Chondrocyte (in vitro differentiated cells): ENCODE results near the gene SYNGR3. TPM values are rescaled to one million over a fixed set of nuclear protein-coding genes. Genes with fewer than 3 reads are reported as not detected.

Source experiments
- DNase-seq: peaks from one replicate; pipeline ENCODE4 v3.0.0; 2021; ENCODE audit warnings: mixed read lengths, low spot score
- H3K27ac Mint-ChIP-seq: one replicate; pipeline ENCODE4 v1.8.0; 2021; ENCODE audit warnings: mild to moderate bottlenecking, moderate library complexity, mixed read lengths; ENCODE audit not compliant: unreplicated experiment
- H3K27me3 Mint-ChIP-seq: 2 replicates; pipeline ENCODE4 v1.8.0; 2021; ENCODE audit warnings: low read depth, mixed read lengths
- H3K36me3 Mint-ChIP-seq: 2 replicates; pipeline ENCODE4 v1.8.0; 2021; ENCODE audit warnings: low read depth, mixed read lengths
- H3K4me1 Mint-ChIP-seq: 2 replicates; pipeline ENCODE4 v1.8.0; 2021; ENCODE audit warnings: low read depth, mild to moderate bottlenecking, mixed read lengths
- H3K4me3 Mint-ChIP-seq: one replicate; pipeline ENCODE4 v1.8.0; 2021; ENCODE audit warnings: mild to moderate bottlenecking, moderate library complexity, mixed read lengths; ENCODE audit not compliant: unreplicated experiment
- H3K9me3 Mint-ChIP-seq: 2 replicates; pipeline ENCODE4 v1.8.0; 2021; ENCODE audit warnings: low read depth, mixed read lengths
- long read RNA-seq: library from polyadenylated mRNA; stranded (forward); transcript quantifications from one replicate; pipeline ENCODE4 v2.0.0, GENCODE V29; 2021
- total RNA-seq: library from RNA; stranded (reverse); gene quantifications from 3 replicates; pipeline ENCODE4 v1.2.1, GENCODE V29; 2021
- TF ChIP-seq, protein P1 (sequence below): fragments of 200-600 bp; sonication (generic); IDR thresholded peaks from 2 replicates; pipeline ENCODE4 v1.5.0; 2021; ENCODE audit warnings: antibody characterized with exemption, mild to moderate bottlenecking, moderate library complexity

The SYNGR3 gene, protein sequence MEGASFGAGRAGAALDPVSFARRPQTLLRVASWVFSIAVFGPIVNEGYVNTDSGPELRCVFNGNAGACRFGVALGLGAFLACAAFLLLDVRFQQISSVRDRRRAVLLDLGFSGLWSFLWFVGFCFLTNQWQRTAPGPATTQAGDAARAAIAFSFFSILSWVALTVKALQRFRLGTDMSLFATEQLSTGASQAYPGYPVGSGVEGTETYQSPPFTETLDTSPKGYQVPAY
- 0.39 to 0.74 TPM (median 0.67 TPM) in 3 replicates for total RNA-seq
- long read RNA-seq, partial matches to known transcripts: 0 of 3 reads
- long read RNA-seq, other reads (novel, unspliced or antisense): 1 of 3 reads

DNA sequence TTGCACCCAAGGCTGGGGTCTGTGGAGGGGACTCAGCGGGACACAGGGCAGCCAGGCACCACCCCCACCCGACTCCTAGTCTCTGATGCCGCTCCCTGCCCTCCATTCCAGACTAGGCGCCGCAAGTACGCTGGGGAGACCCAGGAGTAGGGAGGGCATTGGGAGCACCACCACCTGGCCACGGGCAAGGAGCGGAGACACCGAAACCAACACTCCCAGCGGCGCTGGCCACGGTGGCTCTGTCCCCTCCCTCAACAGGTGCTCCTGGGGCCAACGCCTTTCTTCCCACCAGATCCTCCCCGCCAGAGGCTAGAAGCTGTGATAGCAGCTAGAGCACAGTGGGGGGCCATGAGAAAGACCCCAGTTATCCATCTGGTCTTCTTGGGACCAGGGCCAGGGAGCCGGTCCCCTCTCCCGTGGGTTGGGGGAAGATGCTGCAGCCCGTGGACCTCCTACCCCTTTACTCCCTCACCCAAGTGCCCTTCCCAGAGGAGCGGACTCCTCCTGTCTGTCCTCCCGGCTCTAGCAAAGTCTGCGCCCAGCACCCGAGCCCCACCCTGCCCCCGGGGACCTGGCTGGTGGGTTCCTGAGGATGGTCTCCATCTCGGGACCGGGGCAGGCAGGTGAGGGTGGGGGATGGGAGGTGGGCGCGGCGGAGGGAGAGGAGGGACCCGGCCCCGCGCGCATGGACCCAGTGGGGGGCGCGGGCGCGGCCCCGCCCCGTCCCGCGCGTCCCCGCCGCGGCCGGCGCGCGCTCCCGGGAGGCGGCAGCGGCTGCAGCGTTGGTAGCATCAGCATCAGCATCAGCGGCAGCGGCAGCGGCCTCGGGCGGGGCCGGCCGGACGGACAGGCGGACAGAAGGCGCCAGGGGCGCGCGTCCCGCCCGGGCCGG lies at the start of gene SYNGR3:
SYNGR3 (plus strand) TSS at position 762 of the 892 bp plus-strand sequence. CDS start 133 bp downstream, outside the sequence.
- H3K27me3 Mint-ChIP-seq: peaks cover 14% of the 10 kb centered on the region
- peaks cover 2% of the 10 kb centered on the region for H3K36me3 Mint-ChIP-seq
- DNase-seq: no peak
- TF ChIP-seq, protein P1, sequence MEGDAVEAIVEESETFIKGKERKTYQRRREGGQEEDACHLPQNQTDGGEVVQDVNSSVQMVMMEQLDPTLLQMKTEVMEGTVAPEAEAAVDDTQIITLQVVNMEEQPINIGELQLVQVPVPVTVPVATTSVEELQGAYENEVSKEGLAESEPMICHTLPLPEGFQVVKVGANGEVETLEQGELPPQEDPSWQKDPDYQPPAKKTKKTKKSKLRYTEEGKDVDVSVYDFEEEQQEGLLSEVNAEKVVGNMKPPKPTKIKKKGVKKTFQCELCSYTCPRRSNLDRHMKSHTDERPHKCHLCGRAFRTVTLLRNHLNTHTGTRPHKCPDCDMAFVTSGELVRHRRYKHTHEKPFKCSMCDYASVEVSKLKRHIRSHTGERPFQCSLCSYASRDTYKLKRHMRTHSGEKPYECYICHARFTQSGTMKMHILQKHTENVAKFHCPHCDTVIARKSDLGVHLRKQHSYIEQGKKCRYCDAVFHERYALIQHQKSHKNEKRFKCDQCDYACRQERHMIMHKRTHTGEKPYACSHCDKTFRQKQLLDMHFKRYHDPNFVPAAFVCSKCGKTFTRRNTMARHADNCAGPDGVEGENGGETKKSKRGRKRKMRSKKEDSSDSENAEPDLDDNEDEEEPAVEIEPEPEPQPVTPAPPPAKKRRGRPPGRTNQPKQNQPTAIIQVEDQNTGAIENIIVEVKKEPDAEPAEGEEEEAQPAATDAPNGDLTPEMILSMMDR: no peak
- H3K9me3 Mint-ChIP-seq: no peaks in the 10 kb centered on the region
- H3K4me1 Mint-ChIP-seq: peaks cover 14% of the 10 kb centered on the region
- H3K27ac Mint-ChIP-seq: no peak within 1 kb of the TSS
- H3K4me3 Mint-ChIP-seq: peak within 1 kb of the TSS; percentile 16

DNA sequence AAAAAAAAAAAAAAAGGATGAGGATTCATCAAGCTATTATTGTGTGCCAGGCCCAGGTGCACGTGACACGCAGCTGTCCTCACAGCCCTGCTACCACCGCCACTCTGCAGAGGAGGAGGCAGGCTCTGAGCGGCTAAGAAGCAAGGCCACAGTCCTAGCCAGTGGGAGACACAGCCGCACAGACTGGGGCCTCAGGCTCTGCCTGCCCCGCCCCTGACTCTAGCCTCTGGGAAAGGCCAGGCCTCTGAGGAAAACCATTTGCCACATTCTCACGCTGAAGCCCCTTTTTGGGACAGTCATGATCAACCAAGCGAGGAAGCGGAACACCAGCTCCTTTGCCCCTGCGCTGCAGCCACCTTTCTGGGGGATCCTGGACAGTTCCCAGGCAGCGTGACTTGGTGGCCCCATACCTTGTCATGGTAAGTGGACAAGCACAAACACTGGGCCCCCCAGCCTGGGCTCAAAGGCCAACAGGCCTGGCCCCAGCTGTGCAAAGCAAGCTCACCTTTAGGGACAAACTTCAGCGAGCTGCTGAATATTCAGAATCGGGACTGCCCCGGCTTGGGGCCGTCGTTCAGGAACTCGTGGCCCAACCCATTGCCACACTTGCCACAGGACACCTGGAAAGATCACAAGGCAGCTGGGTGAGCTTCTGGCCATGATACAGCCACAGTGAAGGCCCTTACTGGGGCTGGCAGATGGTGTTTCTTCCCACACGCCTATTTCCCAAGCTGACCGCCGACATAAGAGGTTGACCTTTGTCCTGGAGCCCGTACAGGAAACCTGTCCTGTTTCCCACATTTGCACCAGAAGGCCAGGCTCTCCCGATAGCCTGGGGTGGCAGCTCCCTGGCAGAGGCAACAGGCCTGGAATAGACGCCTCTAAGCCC lies 49.3 kb upstream of the SYNGR3 start:
- no peak for DNase-seq
- Mint-ChIP-seq H3K4me3 (no peak overlapping the region), H3K36me3 (peaks cover 10% of the 10 kb centered on the region), H3K4me1 (peaks cover 20% of the 10 kb centered on the region), H3K9me3 (no peaks in the 10 kb centered on the region), H3K27me3 (no peaks in the 10 kb centered on the region), H3K27ac (no peak overlapping the region)
- TF ChIP-seq, protein P1: no peak

DNA sequence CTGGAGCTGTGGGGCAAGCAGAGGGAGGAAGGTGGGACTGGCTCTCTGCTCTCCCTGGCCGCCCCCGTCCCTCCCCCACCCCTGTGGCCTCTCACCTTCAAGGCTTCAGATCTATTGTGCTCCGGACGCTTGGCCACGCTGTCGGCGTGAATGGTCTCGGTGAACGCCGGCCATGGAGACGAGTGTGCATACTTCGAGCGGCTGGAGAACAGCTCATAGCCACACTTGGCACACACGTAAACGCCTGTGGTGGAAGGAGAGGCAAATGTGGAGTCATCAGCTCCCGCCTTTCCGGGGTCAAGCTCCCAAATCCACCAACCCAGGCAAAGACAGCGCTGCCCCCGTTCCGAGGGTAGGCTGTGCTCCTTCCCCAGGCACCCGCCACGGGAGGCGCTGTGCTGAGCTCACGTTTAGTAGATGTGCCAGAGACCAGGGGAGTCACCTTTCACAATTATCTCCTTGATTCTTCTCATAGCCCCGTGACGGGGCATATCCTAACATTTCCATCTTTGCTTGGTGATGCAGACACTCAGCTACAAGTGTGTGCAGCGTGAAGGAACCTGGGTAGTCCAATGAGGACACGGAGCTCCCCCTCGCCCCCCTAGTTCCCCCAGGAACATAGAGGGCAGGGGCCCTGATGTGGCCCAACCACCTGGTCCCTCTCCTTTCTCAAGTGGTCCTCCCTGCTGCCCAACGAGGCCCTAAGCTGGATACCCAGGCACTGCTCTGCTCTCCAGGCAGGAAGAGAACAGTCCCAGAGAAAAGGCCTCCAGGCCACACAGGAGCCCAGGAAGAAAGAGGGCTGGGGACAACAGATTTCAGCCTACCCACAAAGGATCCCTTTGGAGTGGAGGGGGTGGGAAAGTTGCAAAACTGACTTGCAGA lies 48.4 kb upstream of the SYNGR3 start:
- Mint-ChIP-seq H3K4me3 (peak overlapping the region; percentile 85), H3K36me3 (peaks cover 10% of the 10 kb centered on the region), H3K9me3 (no peaks in the 10 kb centered on the region), H3K4me1 (peaks cover 20% of the 10 kb centered on the region), H3K27ac (peak overlapping the region; percentile 27), H3K27me3 (no peaks in the 10 kb centered on the region)
- TF ChIP-seq, protein P1: no peak
- DNase-seq: no peak

DNA sequence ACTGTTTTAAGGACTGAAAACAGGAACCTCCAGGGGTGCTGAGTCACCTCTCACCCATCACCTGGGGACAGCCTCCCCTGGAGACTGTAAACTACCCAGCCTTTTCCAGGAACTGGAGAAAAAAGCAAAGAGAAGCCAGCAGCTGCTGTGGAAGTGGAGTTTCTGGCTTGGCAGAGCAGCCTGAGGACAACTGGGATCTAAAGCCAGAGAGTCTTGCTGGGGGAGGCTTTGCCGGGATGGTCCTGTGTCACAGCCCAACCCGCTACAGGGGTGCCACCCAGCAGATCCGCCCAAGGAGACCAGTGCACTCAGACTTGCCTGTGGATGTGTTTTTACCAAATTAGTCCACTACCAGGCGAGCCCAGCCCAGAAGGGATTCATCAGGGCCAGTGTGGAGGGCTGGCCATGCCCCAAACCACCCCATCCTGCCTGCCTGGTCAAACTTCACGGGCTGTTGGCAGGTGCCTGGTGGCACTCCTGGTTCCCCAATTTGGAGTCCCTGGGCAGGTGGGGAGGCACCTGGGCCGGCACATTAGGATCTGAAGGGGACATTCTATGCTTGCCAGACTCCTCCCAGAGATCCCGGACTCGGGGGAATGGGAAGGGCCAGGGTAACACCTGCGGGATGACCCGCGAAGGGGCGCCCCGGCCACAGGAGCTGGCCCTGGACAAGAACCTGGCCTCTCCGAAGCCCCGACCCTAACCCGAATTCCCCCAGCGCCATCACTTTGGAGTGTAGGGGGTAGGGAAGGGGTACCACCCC lies 47.5 kb upstream of the SYNGR3 start:
- Mint-ChIP-seq H3K36me3 (peaks cover 7% of the 10 kb centered on the region), H3K4me3 (peak overlapping the region; percentile 85), H3K27me3 (no peaks in the 10 kb centered on the region), H3K4me1 (peaks cover 20% of the 10 kb centered on the region), H3K27ac (peak overlapping the region; percentile 66), H3K9me3 (no peaks in the 10 kb centered on the region)
- TF ChIP-seq, protein P1: no peak
- peak; percentile 89 for DNase-seq
